ENCODE data around the gene GPX6. TPM values are rescaled to one million over a fixed set of nuclear protein-coding genes. Genes with fewer than 3 reads are reported as not detected.
"Not testable (repeated sequence)": the region's sequence is repeated elsewhere in the genome, so short reads cannot be mapped to it uniquely, and the experiment has no call there.

Gene GPX6
- total RNA-seq, 1 donor from 2014 or later, result not detected

GRCh38 chr6:28553384-28553985, 37.9 kb upstream of the GPX6 start:
- H3K4me3 ChIP-seq, result no peak overlapping the region
- no peaks in the 10 kb centered on the region for H3K36me3 ChIP-seq
- no peaks in the 10 kb centered on the region for H3K9me3 ChIP-seq
- TF ChIP-seq CTCF (IDR thresholded peaks at IDR 0.05), result no peak
- no peaks in the 10 kb centered on the region for H3K4me1 ChIP-seq
- H3K27me3 ChIP-seq (ENCODE audit: low read depth), result peaks cover 4% of the 10 kb centered on the region
- ATAC-seq (no peak), DNase-seq (no peak)
- intact Hi-C loops (cut with DNase I), result no loop called here
- H3K27ac ChIP-seq, result no peak overlapping the region

GRCh38 chr6:28551891-28552666, 36.5 kb upstream of the GPX6 start:
- no peak for TF ChIP-seq CTCF (IDR thresholded peaks at IDR 0.05)
- H3K4me3 ChIP-seq, result no peak overlapping the region
- H3K4me1 ChIP-seq, result no peaks in the 10 kb centered on the region
- H3K27me3 ChIP-seq (ENCODE audit: low read depth), result peaks cover 4% of the 10 kb centered on the region
- no peak for ATAC-seq
- DNase-seq, result no peak
- no peak overlapping the region for H3K27ac ChIP-seq
- intact Hi-C loops (cut with DNase I), result no loop called here
- H3K9me3 ChIP-seq, result no peaks in the 10 kb centered on the region
- H3K36me3 ChIP-seq, result no peaks in the 10 kb centered on the region

GRCh38 chr6:28547003-28547402, 31.4 kb upstream of the GPX6 start:
- H3K36me3 ChIP-seq; H3K4me1 ChIP-seq; H3K27me3 ChIP-seq (ENCODE audit: low read depth); H3K27ac ChIP-seq; H3K9me3 ChIP-seq; DNase-seq; ATAC-seq; H3K4me3 ChIP-seq; intact Hi-C loops (cut with DNase I): not testable (repeated sequence)

GRCh38 chr6:28545955-28546354, 30.4 kb upstream of the GPX6 start:
- H3K4me1 ChIP-seq, result peaks cover 3% of the 10 kb centered on the region
- H3K4me3 ChIP-seq, result no peak overlapping the region
- ATAC-seq, result no peak
- peaks cover 6% of the 10 kb centered on the region for H3K27me3 ChIP-seq (ENCODE audit: low read depth)
- TF ChIP-seq CTCF (IDR thresholded peaks at IDR 0.05), result no peak
- no peak for DNase-seq
- no peaks in the 10 kb centered on the region for H3K36me3 ChIP-seq
- intact Hi-C loops (cut with DNase I), result no loop called here
- H3K27ac ChIP-seq, result no peak overlapping the region
- H3K9me3 ChIP-seq, result no peaks in the 10 kb centered on the region

GRCh38 chr6:28543651-28544610, 28.3 kb upstream of the GPX6 start:
- ATAC-seq, result peak; percentile 42 to 68
- Histone ChIP-seq H3K36me3 (no peaks in the 10 kb centered on the region), H3K4me1 (peaks cover 3% of the 10 kb centered on the region), H3K9me3 (no peaks in the 10 kb centered on the region), H3K27me3 (ENCODE audit: low read depth) (peaks cover 6% of the 10 kb centered on the region), H3K27ac (no peak overlapping the region), H3K4me3 (peak overlapping the region; percentile 43)
- no peak for TF ChIP-seq CTCF (IDR thresholded peaks at IDR 0.05)
- intact Hi-C loops (cut with DNase I), result no loop called here
- DNase-seq, result no peak

Data from lower lobe of right lung (tissue), 2 donors.